C1 segment of cervical spinal cord (tissue), 14 donors: ENCODE results near the gene FBP1.
A peak's percentile ranks its signal among the peaks of the same experiment; 100 is the strongest.
"Not testable (repeated sequence)": the region's sequence is repeated elsewhere in the genome, so short reads cannot be mapped to it uniquely, and the experiment has no call there.

Source experiments
- DNase-seq, 14 donors: peaks; one replicate each; lab custom pipeline; 2025; lab: John Stamatoyannopoulos, UW

Gene FBP1

DNA sequence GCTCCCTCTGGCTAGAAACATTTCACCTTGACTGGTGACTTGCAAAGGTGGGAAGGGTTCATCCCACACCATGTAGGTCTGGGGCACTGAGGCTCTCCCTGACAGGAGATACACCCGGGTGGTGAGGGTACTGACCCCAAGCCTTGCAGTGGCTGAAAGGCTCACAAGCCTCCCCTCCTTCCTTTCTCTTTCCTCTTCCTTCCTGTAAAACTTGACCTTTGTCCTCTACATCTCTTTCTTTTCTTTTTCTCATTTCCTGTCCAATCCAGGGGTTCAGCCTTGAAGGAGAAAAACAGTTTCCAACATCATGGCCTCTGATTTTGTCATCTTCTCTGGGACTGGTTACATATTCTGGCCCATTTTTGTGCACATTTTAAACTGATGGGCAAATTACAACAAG lies 62.3 kb downstream of the FBP1 start:
- no peak for DNase-seq

- DNase-seq: no peak
Observed at GRCh38 chr9:94576131-94576530, 63.2 kb downstream of the FBP1 start.

DNA sequence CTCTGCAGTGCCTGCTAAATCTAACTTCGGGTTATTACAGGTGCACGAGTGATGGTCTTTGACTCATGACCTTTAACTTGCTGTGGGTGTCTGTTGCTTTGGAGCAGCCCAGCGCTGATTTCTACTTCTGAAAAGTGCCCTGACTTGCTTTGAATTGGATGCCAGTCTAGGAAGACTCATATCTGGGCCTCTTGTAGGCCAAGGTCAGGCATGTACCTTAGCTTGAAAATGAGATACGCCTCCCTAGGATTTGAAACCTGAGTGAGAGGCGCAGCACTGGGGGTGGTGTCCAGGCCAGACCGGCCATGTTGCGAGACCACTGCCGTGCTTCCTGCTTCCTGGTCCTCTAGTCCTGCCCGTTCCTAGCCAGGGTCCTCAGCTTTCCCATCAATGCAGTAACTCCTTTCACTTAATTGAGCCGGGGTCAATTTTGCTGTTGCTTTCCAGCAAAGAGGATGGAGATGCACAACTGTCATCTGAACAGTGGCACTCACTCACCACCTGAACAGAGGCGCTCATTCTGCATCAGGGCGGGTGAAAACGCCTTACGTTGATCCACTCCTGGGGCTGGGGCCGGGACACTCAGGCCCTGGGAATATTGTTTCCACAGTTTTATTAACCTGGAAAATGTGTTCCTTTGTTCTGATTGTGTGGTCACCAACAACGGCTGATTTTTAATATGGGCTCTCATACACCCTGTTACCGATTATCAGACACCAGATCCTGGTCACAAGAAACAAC lies 70.2 kb downstream of the FBP1 start:
- DNase-seq: no peak

- no peak for DNase-seq
Observed at GRCh38 chr9:94568250-94568889, 70.9 kb downstream of the FBP1 start.

DNA sequence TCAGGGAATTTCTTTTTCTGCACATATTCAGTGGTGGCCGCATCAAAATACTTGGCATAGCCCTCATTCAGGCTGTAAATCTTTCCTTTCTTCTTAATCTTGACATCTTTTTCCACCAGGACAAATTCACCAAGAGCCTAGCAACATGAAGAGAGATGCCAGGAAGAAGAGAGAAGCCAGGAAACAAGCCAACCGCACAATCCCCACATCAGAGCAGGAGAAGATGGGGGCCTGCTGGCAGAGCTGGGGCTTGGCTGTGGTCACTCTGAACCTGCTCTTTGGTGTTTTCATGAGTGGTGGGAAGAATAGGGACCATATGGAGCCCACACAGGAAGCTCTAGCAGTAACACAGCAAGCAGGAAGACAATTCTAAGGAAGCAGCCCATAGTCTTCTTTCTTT lies 72.0 kb downstream of the FBP1 start:
- DNase-seq: no peak

- no peak for DNase-seq
Observed at GRCh38 chr9:94566550-94566949, 72.8 kb downstream of the FBP1 start.

DNA sequence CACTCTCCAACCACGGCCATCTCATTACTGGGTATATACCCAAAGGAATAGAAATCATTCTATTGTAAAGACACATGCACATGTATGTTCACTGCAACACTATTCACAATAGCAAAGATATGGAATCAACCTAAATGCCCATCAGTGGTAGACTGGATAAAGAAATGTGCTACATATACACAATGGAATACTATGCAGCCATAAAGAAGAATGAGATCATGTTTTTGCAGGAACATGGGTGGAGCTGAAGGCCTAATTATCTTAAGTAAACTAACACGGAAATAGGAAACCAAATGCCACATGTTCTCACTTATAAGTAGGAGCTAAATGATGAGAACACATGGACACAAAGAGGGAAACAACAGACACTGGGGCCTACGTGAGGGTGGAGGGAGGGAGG lies 75.0 kb downstream of the FBP1 start:
- not testable (repeated sequence) for DNase-seq

GRCh38 chr9:94563548-94563947 lies 75.8 kb downstream of the FBP1 start:
- DNase-seq: no peak

- no peak for DNase-seq
Observed at GRCh38 chr9:94560237-94560636, 79.1 kb downstream of the FBP1 start.

GRCh38 chr9:94557376-94557775 lies 81.9 kb downstream of the FBP1 start:
- DNase-seq: no peak

DNA sequence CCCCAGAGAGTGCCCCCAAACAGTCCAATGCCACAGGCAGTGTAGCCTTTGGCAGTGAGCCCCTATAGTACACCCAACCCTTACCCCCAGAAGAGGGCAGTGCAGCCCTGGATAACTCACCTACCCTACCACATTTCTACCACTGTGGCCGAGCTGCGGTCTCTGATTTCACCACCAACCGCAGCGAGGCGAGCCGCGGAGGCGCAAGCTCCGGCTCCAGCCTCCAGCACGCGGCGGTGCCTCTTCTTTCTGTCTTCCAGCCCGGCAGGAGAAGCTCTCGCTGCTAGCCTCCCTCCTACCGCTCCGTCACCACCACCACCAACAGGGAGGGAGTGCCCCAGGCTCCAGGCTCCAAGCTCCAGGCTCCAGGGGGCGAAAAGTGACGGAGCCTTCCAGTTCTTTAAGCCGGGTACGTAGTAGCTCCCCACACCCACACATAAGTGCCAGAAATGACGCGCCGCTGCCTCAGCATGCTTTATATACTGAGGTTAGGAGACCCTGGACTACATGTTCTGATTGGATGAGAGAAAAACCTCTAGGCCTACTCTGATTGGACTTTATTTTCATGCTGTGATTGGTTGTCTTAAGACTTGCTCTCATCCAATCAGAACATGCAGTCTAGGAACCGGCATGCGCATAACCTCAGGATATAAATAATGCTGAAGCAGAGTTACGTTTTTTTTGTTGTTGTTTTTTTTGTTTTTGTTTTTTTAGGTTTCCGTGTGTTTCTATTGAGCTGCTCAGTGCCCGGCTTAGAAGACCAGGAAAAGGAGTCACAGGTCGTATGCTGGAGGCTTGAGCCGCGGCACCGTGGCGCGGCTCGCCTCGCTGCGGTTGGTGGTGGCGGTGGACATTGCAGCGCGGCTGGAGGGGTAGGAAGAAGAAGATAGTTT lies 84.6 kb downstream of the FBP1 start, which contains the start of gene PCAT7:
Gene PCAT7 (plus strand): TSS at position 645 of the 893 bp plus-strand sequence.
- DNase-seq: peak in 1 of 14 donors; percentile 8

DNA sequence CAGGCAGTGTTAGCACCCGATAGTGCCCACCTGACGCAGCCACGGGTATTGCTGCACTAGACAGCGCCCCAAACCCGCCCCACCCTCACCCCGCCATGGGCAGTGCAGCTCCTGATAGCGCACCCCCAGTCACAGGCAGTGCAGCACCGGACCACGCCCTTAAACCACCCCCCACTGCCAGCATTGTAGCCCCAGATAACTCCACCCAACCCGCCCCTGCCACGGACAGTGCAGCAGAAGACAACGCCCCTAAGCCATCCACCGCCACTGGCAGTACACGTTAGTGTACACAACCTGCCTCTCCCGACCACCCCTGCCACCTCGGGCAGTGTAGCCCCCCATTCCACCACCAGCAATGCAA lies 85.3 kb downstream of the FBP1 start:
- DNase-seq: no peak
